Renal cortical epithelial cell (primary cell): ENCODE measurements around the gene THBS2. TPM values are rescaled to one million over a fixed set of nuclear protein-coding genes. Genes with fewer than 3 reads are reported as not detected.
"Not testable (repeated sequence)": the region's sequence is repeated elsewhere in the genome, so short reads cannot be mapped to it uniquely, and the experiment has no call there.

Experiments
- DNase-seq: peaks from one replicate; pipeline ENCODE4 v3.0.0-alpha.2; 2011; ENCODE audit warnings: low read depth
- total RNA-seq: library from RNA; depleted of rRNA; stranded (reverse); fragments of >200 nt; gene quantifications from 2 replicates; pipeline ENCODE4 v1.2.3, GENCODE V29; 2014

THBS2 gene
- total RNA-seq, 1 donor from 2014 or later: 6.5 TPM

DNA sequence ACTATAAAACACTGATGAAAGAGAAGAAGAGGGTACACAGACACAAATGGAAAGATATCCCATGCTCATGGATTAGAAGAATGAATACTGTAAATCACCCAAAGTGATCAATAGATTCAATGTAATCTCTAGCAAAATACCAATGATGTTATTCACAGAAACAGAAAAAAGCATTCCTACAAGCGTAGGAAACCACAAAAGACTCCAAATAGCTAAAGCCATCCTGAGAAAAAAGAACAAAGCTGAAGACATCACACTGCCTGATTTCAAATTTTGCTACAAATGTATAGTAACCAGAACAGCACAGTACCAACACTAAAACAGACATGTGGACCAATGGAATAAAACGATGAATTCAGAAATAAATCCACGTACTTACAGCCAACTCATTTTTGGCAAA lies 43.0 kb downstream of the THBS2 start:
- no peak for DNase-seq

DNA sequence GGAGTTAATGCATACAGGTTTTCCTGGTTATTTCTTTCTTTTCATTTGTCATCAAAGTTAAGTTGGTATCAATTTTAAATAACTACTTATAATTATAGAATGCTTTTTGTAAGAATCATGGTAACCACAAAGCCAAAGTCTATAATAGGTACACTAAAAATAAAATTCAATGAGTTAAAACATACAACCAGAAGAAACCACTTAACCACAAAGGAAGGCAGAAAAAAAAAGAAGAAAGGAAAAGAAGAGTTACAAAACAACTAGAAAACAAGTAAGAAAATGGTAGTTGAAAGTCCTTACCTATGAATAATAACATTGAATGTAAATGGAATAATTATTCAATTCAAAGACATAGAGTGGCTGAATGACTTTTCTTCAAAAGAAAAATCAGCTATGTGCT lies 45.6 kb downstream of the THBS2 start:
- DNase-seq: no peak

DNA sequence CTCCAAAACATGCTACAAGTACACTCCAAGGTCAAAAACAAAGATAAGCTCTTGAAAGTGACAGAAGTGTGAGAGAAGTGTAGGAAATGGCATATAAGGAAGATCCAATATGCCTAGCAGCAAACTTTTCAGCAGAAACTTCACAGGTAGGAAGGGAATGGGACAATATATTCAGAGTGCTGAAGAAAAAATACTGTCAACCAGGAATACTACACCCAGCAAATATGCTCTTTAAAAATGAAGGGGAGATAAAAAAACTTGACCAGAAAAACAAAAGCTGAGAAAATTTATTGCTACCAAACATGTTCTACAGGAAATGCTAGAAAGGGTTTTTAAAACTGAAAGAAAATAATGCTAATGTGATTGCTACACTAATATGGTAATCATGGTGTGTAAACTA lies 46.2 kb downstream of the THBS2 start:
- no peak for DNase-seq

DNA sequence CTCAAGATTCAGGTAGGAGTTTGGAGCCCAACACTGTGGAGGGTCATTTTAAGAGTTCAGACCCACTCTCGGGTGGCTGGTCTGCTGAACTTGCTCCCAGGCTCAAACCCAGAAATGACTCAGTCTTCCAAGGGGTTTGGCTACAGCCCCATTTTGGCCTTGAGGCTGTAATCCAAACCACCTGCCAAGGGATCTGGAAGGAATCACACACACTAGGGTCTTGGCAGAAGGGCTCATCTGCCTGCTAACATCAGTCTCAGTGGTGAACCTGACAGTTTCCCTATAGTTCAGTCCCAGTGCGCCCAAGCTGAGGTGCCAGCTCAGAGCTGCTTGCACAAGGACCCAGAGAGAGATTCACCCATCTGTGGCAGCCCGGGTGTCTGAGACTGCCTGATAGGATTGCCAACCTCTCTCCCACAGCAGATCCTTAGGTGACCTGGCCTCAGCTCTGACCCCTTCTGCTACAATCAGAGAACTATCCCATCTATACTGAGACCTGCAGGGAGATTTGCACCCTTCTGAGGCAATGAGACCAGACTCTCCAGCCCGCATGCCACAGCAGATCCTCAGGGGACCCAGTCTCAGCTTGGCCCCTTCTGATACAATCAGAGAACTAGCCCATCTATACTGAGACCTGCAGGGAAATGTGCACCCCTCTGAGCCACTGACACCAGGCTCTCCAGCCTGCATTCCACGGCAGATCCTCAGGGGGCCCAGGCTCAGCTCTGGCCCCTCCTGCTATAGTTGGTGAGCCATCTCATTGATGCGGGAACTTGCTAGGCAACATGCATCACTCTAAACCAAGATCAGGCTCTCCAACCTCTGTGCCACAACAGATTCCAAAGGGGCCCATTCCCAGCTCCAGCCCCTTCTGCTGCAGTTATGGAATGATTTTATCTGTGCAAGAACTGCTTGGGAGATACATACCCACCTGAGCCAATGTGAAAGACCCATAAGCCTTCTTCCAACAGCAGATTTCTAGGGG lies 48.2 kb downstream of the THBS2 start:
- DNase-seq: no peak

DNA sequence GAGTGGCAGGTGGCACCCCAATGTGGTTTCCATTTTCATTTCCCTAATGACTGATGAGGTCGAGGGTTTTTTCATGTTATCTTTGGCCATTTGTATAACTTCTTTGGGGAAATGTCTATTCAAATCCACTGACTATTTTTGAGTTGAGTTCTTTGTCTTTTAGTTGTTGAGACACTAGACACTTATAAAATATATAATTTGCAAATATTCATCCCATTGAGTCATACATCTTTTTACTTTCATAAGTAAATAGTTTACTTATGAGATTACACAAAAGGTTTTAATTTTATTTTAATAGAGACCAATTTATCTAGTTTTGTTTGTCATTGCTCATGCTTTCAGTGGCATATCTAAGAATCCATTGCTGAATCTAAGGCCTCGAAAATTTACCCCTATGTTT lies 49.5 kb downstream of the THBS2 start:
- DNase-seq: no peak

DNA sequence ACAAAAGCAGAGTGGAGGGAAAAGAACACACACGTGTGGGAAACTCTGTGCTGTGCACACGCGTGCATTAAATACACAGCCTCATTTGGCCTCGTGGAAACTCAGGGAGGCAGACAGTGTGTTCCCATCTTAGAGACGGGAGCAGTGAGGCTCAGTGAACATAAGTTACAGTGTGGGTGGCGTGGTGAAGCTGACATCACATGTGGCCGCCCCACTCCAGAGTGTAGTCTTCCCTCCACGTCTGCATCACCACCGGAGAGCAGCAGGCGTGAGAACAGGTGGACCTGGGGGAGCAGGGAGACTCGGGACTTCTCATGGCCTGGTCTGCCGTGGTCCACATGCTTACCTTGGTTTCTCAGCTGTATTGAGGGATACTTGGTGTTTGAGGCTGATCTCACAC lies 51.7 kb downstream of the THBS2 start:
- DNase-seq: no peak

DNA sequence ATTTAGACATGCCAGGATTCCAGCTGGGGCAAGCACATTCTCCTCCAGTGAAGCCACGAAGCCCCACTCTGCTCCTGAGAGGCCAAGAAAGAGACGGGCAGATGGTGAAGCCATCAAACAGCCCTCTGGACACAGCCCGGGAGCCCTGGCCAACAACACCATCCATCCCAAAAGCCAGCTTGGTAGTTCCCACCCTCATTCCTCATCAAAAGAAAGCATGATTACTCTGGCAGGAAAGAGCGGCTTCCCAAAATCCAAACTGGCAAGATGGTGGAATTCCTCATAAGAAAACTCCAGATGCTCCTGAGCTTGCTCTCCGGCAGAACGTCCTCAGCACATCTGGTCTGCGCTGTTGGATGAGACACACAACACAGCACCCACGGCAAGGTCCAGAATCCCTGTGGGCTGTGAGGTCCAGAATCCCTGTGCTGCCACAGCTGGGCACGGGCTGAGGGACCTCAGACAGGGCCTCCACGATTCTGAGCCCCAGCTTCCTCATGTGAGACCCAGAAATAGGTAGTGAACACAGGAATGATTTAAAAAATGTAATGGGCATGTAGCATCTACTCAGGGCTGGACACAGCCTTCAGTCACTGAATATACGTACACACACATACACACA lies 52.6 kb downstream of the THBS2 start:
- no peak for DNase-seq

DNA sequence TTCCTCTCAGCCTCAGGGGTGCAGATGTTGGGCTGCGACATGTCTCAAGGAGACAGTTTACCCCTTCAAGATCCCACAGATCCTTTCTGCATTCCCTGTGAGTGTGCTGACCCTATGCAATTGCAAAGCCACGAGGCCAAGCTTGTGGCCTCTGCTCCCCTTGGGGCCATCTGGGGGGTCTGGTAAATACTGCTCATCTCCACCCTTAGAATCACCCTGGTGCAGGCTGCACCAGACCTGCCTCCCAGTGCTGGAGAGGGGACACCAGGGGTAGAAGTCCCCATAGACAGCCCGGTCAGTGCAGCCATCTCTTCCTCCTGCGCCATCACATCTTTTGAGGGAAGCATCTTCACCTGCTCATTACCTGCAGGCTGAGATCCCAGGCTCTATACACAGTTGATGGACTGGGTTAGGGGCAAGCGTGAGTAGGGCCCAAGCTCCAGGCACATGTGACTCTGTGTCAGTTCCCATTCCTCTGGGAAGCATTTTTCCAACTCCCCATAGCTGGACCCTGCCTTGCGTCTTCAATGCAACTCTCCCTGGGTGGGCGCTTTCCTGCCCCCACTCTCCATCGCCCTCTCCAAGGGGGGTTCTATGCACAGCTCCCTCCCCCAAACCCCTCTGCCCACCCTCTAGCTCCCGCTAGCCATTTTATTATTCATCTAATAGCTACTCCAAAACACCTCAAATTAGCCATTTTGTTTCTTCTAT lies 53.9 kb downstream of the THBS2 start:
- DNase-seq: no peak

DNA sequence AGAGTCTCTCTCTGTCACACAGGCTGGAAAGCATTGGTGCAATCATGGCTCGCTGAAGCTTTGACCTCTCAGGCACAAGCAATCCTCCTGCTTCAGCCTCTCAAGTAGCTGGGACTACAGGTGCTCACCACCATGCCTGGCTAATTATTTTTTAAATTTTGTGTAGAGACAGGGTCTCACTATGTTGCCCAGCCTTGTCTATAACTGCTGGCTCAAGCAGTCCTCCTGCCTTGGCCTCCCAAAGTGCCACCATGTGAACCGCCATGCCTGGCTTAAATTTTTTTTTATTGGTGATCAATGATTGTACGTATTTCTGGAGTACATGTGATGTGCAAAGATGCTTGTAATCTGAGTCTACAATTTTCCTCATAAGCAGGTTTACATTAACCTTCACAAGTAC lies 54.8 kb downstream of the THBS2 start:
- DNase-seq: no peak

DNA sequence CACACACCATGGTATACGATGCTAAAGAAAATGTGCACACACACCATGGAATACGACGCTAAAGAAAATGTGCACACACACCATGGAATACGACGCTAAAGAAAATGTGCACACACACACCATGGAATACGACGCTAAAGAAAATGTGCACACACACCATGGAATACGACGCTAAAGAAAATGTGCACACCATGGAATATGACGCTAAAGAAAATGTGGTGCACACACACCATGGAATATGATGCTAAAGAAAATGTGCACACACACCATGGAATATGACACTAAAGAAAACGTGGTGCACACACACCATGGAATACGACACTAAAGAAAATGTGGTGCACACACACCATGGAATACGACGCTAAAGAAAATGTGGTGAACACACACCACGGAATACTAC lies 55.7 kb downstream of the THBS2 start:
- not testable (repeated sequence) for DNase-seq

DNA sequence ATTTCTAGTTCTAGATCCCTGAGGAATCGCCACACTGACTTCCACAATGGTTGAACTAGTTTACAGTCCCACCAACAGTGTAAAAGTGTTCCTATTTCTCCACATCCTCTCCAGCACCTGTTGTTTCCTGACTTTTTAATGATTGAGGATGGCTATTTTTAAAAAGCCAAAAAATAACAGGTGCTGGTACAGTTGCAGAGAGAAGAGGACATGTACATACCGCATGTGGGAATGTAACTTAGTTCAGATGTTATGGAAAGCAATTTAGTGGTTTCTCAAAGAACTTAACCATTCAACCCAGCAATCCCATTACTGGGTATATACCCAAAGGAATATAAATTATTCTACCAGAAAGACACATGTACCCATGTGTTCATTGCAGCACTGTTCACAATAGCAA lies 57.4 kb downstream of the THBS2 start:
- DNase-seq: not testable (repeated sequence)

DNA sequence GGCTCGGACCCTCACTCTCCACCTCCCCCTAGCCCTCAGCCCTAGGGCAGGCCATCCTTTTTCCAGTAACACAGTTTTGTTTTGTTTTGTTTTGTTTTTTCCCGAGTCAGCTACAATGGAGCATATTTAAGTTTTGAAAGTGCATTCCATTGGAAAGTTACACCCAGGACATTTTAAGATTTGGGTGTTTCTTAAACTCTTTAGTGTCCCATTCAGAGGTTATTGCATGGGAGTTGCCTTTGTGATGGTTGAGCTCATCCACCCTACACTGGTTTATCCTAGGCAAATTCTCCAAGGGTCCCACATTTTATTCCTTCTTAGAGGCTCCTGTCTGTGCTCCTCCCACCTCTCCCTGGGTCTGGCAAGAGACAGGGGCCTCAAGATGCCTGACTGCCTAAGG lies 58.9 kb downstream of the THBS2 start:
- no peak for DNase-seq

DNA sequence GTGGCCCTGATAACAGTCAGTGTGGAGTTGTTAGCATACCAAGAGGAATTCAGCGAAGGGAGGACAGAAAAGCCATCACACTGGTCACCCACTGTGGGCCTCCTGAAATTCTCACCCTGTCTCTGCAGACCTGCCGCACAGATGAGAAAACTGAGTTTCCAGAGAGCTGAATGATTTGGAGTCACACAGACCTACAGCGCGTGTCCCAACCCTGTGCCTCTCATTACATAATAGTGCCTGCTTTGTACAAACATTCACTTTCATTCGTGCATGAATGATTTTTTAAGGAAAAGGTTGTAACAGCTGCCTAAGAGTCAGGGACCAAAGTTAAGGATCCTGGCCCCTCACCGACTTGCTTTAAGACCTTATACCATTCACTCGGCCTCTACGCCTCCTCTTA lies 62.7 kb downstream of the THBS2 start:
- DNase-seq: peak; percentile 19

DNA sequence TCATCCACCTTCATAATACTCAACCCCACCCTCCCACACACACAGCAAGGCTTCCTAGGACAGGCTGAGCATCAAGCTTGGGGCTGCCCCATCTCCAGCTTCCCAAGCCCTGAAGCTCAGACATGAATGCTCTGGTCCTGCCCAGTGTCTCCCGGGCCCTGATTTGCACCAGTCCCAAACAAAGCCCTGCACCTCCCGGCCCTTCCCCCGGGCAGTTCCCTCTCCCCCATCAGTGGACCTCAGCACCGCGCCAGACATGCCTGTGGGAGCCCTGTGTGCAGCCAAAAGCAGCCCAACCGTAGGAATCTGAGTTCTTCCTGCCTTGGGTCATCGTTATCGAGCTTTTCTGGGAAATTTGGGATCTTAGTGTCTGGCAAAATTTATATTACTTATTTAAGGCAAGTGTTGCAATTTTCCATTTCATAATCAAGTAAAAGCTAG lies 63.5 kb downstream of the THBS2 start:
- no peak for DNase-seq

DNA sequence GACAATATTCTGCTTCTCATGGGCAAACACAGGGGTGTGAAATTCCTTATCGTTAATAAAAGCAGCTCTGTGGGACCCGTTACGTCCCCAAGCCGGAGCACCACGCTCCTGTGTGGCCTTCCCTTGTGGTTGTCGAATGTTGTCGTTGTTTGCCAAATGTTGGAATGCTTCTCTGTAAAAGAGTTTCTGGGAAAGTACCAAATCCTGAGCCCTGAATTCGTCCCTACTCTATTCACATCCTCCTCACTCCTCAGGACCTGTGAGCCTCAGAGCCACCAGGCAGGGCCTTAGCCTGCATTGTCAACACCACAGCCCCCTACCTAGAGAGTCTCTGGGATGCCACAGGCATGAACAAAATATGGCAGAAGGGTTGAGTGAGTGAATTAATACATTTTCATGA lies 64.0 kb downstream of the THBS2 start:
- DNase-seq: no peak

DNA sequence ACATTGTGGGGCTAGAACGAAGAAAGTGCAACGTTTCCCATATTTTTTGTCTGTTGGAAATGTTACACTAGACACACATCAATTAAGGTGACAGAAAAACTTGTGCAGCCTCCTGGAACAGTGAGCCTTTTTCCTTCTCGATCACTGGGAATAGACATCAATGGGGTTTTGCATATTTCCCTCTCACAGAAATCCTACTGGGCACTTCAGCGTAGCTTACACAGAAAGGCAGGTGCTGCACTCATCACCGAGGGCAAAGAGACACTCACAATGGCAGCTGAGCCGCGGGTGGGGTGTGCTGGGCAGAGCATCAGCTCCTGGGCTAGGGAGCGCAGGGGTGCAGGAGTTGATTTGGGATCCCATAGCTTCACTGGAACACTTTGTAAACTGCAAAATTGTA lies 64.5 kb downstream of the THBS2 start:
- no peak for DNase-seq

DNA sequence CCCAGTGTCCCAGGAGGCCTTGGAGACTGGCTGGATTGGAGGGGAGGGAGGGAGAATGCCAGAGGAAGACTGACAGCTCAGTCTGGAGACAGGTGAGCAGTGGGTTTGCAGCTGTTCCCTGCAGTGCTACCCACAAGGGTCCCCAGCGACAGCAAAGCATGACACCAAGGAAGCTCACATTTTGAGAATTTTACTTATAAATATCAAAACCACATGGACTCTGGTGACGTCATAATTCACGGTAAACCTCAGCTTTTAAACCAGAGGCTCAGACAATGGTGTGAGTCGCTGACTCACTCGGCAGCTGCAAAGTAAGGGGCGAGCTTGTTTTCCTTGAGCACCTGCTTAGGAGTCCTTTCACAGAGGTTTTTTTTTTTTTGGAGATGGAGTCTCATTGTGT lies 65.2 kb downstream of the THBS2 start:
- peak; percentile 56 for DNase-seq

DNA sequence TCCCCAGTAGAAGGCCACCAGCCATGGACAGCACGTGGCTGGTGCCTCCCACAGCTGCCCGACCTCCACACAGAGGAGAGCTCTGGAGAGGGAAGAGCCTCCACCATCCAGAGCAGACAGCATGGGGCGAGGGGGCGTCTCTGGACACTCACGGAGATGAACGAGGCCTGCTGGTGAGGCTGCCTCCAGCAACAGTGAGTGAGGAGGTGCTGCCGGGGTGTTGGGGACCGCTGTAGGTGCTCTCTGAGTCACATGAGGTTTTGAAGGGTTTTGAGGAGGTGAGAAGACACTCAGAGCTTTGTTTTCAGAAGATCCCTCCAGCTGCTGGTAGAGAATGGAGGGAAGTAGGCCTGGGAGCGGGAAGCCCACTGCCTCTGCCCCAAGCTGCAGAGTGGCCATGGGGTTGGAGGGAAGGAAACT lies 65.6 kb downstream of the THBS2 start:
- DNase-seq: no peak

DNA sequence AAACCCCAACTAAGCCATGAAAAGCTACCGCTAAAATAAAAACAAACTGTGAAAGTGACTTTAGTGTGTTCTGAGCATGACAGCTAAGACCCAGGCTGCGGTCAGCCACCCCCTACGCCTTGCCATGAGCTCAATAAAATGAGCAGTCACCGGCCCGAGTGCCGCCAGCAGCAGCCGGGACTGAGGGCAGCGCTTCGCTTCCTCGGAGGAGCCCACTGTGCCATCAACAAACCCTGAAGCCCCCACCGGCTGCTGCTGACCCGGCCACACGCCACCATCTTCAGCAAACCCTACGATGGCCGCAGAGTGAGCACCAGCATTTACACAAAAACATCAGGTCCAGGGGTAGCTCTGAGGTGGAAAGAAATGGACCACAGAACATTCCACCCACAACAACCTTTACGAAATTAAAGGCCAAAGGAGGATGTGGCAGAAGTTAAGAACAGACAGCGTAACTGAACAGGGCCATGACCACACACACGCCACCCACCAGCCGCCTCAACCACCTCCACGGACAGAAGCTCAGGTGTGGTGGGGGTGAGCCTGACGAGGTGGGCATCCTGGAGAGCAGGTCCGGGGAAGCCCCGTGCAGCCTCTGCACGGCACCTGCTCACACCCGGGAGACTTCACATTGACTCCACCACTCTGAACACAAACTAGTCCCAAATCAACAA lies 67.0 kb downstream of the THBS2 start:
- no peak for DNase-seq

DNA sequence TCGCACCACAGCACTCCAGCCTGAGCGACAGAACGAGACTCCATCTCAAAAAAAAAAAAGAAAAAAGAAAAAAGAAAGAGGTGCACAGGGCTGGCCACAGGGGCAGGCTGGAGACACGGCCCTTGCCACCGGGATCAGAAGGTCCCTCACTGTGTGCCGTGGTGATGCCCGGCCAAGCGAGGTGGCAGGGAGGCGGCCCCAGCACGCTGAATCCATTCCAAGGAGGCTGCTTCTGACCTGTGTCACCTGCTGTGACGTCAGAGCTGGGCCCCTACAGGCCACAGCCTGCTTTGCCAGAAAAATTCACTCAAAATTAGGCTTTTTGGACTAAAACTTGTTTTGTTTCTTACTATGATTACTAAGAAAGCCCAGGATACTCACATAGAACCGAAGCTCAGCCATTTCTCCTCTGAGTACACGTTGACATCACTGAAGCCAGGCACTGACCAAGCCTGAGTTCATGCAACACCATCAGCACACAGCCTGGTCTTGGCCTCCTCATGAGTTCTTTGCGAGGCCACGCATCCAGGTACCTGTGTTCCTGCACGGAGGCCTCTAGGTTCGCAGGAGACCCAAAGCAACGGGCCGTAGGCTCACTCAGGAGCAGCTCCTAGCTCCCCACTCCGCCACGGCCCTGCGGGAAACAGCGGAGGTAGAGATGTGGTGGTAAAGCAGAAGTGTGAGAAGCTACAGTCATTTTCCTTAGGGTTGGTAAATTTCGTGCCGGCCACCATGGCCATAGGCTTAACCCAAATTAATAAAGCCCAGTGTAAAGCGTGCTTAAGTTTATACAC lies 67.8 kb downstream of the THBS2 start:
- no peak for DNase-seq

DNA sequence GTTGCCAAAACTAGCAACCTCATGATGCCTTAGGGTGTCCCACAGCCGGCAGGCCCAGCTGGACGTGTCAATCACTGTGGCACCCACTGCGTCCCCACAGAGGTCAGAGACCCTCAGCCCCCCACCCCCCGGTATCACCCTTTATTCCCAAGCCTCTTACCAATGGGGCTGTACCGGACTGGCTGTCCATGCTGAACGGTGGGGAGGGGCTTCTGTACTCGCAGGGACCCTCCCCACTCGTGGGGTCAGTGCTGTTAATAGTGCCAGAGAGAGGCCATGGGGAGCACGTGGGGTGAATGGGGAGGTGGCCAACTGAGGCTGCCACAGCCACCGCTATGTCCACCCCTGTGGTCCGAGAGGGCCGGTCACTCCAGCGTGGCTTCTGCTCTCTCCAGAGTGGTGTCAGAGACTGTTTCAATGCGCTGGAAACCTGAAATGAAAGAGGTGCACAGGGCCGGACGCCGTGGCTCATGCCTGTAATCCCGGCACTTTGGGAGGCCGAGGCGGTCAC lies 68.6 kb downstream of the THBS2 start:
- no peak for DNase-seq
